Activated T-helper 2 cell treated with anti-CD3 and anti-CD28 coated beads, Interferon-gamma antibody, Interleukin-2, Interleukin-4, amounts not matched to agents 10 μg/mL and 5 μg/mL and 100 μg/mL, durations not matched to agents 14 hours and 24 hours and 36 hours (primary cell): Measurements from ENCODE around the gene HDAC11. TPM values are rescaled to one million over a fixed set of nuclear protein-coding genes. Genes with fewer than 3 reads are reported as not detected.

Experiments
- DNase-seq: peaks from one replicate; pipeline ENCODE4 v3.0.0; 2021; ENCODE audit warnings: low spot score
- H3K27ac Mint-ChIP-seq: one replicate; pipeline ENCODE4 v1.8.0; 2021; ENCODE audit warnings: mixed read lengths
- H3K27me3 Mint-ChIP-seq: one replicate; pipeline ENCODE4 v1.8.0; 2021; ENCODE audit warnings: low read depth, mixed read lengths
- H3K36me3 Mint-ChIP-seq: one replicate; pipeline ENCODE4 v1.8.0; 2021; ENCODE audit warnings: low read depth, mixed read lengths
- H3K4me1 Mint-ChIP-seq: one replicate; pipeline ENCODE4 v1.8.0; 2021; ENCODE audit warnings: low read depth, mixed read lengths
- H3K4me3 Mint-ChIP-seq: one replicate; pipeline ENCODE4 v1.8.0; 2021; ENCODE audit warnings: low read depth, mild to moderate bottlenecking, moderate library complexity, mixed read lengths
- H3K9me3 Mint-ChIP-seq: one replicate; pipeline ENCODE4 v1.8.0; 2021; ENCODE audit warnings: mixed read lengths
- intact Hi-C: fragments of 100-400 bp; cut with micrococcal nuclease; formaldehyde crosslinking; loops from one replicate; pipeline ENCODE4 v1.15.1; 2023
- total RNA-seq: library from RNA; stranded (reverse); gene quantifications from 2 replicates; pipeline ENCODE4 v1.2.3, GENCODE V29; 2022

HDAC11 gene
- total RNA-seq, 1 donor from 2014 or later: 2.6 TPM

DNA sequence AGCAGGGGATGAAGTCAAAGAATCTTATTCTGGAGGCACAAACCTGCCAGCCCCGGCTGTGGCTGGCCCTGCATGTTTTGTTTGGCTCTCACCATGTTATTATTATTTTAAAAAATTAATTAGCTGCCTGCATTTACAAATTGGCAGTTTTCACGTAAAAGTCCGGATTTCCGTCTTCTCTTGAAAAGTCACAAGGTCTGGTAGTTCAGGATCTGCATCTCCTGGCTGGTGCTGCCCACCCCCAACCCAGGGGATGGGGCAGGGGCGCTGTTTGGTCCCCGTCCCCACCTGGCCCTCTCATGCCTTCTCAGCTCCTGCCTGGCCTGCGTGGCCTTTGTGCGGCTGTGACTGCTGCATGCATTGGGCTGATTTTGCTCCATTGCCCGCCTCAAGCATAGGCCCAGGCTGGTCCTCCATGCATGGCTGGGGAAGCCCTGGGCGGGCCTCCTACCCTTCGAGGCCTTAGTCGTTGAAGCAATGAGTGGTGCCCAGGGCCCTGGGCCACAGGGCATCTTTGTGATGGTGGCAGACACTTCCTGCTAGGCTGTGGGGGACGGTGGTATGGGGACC lies 70.8 kb downstream of the HDAC11 start:
- H3K27me3 Mint-ChIP-seq: peaks cover 34% of the 10 kb centered on the region
- intact Hi-C loops: no loop called here
- DNase-seq: no peak
- H3K9me3 Mint-ChIP-seq: no peaks in the 10 kb centered on the region
- no peak overlapping the region for H3K4me3 Mint-ChIP-seq
- H3K4me1 Mint-ChIP-seq: peaks cover 4% of the 10 kb centered on the region
- H3K36me3 Mint-ChIP-seq: no peaks in the 10 kb centered on the region
- H3K27ac Mint-ChIP-seq: no peak overlapping the region

DNA sequence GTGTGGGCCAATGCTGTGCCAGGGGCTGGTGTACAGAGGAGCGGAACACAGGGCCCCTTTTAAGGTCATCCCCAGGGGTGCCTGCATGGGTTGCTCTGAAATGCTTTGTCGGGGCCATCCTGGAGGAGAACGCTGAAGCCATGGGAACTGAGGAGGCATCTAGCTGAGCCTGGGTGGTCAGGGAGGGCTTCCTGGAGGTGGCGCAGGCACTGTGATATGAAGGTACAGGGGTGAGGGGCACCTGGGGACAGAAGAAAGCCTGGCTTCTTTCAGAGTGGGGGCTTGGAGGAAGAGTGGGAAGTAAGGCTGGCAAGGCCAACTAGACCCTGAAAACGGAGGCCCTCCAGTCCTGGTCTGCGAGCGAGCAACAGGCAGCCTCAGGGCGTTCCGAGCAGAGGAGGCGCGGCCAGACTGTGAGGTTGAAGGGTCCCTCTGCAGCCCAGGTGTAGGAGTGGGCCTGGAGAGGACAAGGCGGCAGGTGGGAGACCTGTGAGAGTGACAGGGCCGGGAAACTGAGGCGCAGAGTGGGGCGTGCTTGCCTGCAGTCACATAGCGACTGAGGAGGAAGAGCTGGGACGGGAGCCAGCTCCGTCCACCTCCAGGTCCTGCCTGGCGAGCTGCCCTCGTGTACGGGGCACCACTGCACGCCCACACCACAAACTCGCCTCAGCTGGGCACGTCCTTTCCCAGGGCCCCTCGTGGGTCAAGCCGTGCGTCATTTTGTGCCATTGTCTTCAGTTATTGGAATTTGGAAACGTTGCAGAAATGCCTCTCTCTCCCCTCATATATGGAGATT lies 72.9 kb downstream of the HDAC11 start:
- Mint-ChIP-seq H3K4me1 (peaks cover 4% of the 10 kb centered on the region), H3K9me3 (no peaks in the 10 kb centered on the region), H3K27me3 (peaks cover 23% of the 10 kb centered on the region), H3K4me3 (no peak overlapping the region), H3K36me3 (no peaks in the 10 kb centered on the region), H3K27ac (no peak overlapping the region)
- intact Hi-C loops: no loop called here
- DNase-seq: no peak

DNA sequence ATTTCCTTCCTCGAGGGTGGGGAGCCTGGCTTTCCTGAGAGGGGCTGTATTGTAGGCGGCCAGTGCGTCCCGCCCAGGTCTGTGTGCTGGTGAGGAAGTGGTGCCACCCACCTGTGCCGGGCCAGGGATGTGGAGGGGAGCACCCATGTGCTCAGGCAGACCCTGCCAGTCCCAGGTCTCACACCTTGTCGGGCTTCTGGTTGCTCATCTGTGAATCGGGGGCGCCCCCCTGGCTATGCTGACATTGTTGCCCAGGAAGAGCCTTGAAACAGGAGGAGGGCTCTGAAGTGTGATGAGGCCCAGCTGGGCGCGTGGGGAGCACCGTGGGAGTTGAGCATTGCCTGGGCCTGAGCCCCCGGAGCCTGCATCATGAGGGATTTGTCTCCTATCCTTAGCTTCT lies 73.6 kb downstream of the HDAC11 start:
- H3K27me3 Mint-ChIP-seq: peaks cover 18% of the 10 kb centered on the region
- no peaks in the 10 kb centered on the region for H3K9me3 Mint-ChIP-seq
- intact Hi-C loops: no loop called here
- H3K36me3 Mint-ChIP-seq: no peaks in the 10 kb centered on the region
- H3K27ac Mint-ChIP-seq: no peak overlapping the region
- peaks cover 4% of the 10 kb centered on the region for H3K4me1 Mint-ChIP-seq
- no peak for DNase-seq
- H3K4me3 Mint-ChIP-seq: no peak overlapping the region

DNA sequence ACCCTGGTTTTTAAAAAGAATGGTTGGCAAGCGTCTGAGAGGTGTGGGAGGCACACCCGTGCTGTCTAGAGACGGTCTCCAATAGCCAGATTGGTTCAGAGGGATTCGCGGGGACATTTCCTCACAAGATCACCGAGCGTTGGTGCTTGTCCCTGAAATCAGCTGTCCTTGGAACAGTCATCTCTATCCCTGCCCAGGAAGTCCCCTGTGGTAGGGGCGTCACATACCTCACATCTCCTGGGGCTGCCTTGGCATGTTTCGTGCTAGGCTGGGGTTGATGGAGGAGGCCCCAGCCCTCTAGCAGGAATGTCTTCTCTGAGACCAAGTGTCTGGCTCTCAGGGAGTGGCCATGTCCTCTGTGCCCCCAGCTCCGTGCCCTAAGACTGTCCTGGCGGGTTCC lies 75.6 kb downstream of the HDAC11 start:
- H3K4me3 Mint-ChIP-seq: no peak overlapping the region
- intact Hi-C loops: no loop called here
- H3K36me3 Mint-ChIP-seq: no peaks in the 10 kb centered on the region
- H3K4me1 Mint-ChIP-seq: no peaks in the 10 kb centered on the region
- no peak for DNase-seq
- H3K27ac Mint-ChIP-seq: no peak overlapping the region
- peaks cover 17% of the 10 kb centered on the region for H3K27me3 Mint-ChIP-seq
- no peaks in the 10 kb centered on the region for H3K9me3 Mint-ChIP-seq

Other genes starting within 250 kb of the HDAC11 start
- gene NUP210, start 60.0 kb upstream of the HDAC11 start, total RNA-seq: 143 and 148 TPM in 2 replicates
- not detected in 2 replicates for gene FBLN2, start 68.8 kb downstream of the HDAC11 start, total RNA-seq